ENCODE measurements around the gene DHX57.
"Not testable (repeated sequence)": the region's sequence is repeated elsewhere in the genome, so short reads cannot be mapped to it uniquely, and the experiment has no call there.

DHX57 gene

DNA sequence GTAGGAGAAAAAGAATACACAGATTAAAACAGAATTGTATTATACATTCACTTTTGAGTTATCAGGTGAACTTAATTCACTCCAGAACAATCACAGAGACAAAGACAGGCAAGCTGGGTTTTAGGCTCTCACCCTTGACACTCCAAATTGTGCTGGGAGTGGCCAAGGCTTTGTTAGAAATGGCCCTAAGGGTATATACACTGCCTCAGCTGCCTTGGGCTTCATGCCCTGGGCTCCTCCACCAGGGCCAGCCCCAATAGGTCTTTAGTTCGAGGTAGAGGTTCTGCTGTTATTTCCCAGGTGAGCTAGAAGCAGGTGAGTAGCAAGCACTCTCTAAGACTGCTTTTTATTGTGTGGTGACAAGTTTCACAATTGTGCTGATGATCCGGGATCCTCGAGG lies 77.8 kb downstream of the DHX57 start:
- DNase-seq (ENCODE audit: low read depth in 2 of 2) = no peak

DNA sequence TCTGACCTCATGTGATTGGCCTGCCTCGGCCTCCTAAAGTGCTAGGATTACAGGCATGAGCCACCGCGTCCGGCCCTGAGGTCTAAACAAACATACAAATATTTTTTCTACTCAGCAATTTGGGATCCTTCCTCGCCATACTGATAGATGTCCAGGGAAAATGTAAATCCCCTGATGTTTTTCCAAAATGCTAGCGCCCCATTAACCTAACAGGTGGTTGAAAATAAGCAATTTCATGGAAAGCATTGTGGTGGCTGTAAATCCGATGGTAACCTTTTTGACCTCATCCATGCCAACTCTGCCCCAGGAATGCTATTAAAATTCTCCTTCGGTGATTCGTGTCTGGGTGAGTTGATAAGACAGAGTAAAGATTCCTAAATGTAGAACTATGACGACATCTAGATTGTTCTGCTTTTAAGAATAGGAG lies 78.5 kb downstream of the DHX57 start:
- DNase-seq (ENCODE audit: low read depth in 2 of 2) = no peak

DNA sequence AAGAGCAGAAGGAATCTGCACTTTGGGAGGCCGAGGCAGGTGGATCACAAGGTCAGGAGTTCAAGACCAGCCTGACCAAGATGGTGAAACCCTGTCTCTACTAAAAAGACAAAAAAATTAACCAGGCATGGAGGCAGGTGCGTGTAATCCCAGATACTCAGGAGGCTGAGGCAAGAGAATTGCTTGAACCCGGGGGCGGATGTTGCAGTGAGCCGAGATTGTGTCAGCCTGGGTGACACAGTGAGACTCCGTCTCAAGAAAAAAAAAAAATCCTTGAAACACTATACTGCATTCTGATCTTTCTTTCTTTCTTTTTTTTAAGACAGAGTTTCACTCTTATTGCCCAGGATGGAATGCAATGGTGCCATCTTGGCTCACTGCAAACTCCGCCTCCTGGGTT lies 80.7 kb downstream of the DHX57 start:
- DNase-seq (ENCODE audit: low read depth in 2 of 2) = not testable (repeated sequence)

DNA sequence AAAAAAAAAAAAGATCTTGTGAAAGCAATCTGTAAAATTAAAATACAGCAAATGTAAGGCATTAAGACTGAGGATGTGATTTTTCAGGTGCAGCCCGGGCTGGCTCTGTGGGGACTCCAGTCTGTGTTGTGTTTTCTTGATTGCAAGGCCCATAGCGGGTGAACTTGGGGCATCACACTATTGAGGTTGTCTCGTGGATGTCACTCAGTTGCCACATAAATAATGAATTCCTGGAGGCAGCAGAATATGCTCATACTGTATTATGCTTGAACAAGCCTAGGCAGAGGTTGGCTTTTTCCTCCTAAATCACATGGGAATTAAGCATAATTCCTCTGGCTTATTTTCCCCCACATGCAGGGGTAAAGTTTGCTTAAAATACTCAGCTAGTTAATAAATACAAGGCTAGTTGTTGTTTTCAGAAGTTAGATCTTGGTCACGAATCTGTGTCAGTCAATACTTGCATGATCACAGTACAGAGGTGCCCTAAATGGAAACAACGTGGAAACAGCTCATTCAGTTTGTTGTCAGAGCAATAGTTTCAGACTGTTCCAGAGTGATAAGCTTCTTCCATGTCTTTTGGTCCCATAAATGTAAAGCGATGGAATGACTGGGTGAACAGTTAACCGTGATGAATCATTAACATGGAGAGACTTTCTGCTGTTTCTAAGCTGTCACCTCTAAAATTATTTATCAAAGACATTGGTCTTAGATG lies 81.3 kb downstream of the DHX57 start:
- no peak for DNase-seq (ENCODE audit: low read depth in 2 of 2)

DNA sequence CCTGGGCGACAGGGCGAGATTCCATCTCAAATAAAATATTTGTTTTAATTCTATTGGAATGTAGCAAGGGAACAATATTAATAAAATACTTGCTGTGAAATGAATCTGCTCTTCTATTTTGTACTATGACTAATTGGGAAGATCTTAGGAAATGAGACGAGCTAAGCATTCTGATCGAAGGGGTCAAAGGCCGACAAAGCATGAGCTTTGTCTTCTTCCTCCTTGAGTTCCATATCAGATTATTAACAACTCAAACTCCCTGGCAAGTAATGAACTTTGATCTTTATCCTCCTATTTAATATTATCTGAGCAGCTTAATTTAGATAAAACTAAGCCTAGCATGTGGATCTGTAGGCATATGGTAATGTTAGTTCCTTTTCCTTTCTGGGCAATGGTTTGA lies 82.2 kb downstream of the DHX57 start:
- DNase-seq (ENCODE audit: low read depth in 2 of 2) = no peak

DNA sequence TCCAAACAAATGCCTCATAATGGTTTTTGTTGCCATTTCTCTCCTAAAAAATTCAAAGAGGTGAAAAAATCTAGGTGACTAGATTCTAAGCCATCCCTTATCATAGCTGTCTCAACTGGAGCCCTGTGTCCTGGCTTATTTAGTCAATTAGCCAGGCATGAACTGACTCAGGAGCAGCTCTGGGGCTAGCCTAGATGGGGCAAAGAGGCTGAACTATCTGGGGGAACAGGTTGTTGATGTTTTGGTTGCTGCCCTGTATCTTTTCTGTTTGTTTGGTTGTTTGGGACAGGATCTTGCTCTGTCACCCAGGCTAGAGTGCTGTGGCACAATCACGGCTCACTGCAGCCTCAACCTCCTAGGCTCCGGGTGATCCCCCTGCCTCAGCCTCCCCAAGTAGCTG lies 83.0 kb downstream of the DHX57 start:
- DNase-seq (ENCODE audit: low read depth in 2 of 2) = no peak

DNA sequence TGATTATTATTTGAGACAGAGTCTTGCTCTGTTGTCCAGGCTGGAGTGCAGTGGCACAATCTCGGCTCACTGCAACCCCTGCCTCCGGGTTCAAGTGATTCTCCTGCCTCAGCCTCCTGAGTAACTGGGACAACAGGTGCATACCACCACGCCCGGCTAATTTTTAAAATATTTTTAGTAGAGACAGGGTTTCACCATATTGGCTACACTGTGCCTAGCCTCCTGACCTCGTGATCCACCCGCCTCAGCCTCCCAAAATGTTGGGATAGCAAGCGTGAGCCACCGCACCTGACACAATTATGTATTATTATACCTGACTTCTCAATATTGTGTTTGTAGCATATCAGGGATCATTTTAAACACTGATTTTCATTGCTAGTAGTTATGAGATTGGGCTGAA lies 83.4 kb downstream of the DHX57 start:
- DNase-seq (ENCODE audit: low read depth in 2 of 2) = not testable (repeated sequence)

DNA sequence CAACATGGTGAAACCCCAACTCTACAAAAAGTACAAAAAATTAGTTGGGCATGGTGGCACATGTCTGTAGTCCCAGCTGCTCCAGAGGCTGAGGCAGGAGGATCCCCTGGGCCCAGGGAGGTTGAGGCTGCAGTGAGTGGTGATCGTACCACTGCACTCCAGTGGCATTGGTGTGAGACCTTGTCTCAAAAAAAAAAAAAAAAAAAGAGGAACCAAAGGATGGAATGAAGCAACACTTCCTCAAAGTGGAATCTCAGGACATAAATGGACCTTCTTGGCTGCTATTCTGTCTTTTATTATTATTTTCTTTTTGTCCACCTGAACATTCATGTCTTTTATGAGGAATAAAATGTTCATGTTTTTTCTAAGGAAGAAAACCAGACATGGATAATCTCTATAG lies 84.0 kb downstream of the DHX57 start:
- DNase-seq (ENCODE audit: low read depth in 2 of 2) = no peak

DNA sequence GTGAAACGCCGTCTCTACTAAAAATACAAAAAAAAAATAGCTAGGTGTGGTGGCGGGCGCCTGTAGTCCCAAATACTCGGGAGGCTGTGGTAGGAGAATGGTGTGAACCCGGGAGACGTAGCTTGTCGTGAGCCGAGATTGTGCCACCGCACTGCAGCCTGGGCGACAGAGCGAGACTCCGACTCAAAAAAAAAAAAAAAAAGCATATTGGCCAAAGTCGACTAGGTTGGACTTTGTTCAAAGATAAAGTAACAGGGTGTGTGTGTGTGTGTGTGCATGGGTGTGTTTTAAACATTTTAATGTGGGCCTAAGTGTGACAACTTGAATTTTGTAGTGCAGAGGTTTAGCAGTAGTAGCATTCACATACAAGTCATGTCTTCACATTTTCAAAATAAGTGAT lies 86.0 kb downstream of the DHX57 start:
- no peak for DNase-seq (ENCODE audit: low read depth in 2 of 2)

DNA sequence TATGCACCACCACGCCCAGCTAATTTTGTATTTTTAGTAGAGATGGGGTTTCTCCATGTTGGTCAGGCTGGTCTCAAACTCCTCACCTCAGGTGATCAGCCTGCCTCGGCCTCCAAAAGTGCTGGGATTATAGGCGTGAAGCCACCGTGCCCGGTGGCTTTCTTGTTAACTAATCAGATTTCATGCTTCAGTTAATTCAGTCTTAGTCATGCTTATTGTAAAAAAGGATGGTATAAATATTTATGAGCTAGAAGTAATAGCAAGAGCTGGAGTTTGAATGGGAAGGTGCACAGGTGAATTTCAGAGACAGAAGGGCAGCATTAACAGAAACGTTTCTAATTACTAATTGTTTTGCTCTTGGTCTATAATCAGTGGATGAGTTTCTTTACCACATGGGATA lies 87.4 kb downstream of the DHX57 start:
- no peak for DNase-seq (ENCODE audit: low read depth in 2 of 2)

DNA sequence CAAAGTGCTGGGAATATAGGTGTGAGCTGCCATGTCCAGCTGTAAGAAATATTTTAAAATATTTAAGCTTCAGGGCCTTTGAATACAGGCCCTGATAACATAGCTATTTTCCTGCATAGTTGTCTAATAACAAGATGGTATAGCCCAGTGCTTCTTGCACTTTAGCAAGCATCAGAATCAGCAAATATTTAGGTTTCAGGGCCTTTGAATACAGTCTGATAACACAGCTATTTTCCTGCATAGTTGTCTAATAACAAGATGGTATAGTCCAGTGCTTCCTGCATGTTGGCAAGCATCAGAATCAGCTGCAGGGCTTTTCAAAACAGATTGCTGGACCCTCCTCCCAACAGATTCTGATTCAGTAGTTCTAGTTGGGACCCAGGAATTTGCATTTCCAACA lies 92.1 kb downstream of the DHX57 start:
- DNase-seq (ENCODE audit: low read depth in 2 of 2) = no peak

DNA sequence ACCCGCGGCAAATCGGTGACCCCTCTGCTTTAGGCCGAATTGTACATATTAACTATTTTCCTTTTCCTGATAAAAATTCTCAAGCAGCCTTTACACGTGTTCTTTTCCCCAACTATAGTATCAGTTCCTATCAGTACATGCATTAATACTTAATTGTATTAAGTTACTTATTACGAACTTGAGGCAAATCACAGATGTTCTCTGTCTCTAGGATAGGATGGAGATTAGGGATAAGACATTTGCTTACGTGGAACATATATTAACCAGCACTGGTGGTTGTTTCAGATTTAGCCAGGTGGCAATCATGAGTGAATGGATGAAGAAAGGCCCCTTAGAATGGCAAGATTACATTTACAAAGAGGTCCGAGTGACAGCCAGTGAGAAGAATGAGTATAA lies 97.0 kb downstream of the DHX57 start:
- DNase-seq (ENCODE audit: low read depth in 2 of 2) = no peak

DNA sequence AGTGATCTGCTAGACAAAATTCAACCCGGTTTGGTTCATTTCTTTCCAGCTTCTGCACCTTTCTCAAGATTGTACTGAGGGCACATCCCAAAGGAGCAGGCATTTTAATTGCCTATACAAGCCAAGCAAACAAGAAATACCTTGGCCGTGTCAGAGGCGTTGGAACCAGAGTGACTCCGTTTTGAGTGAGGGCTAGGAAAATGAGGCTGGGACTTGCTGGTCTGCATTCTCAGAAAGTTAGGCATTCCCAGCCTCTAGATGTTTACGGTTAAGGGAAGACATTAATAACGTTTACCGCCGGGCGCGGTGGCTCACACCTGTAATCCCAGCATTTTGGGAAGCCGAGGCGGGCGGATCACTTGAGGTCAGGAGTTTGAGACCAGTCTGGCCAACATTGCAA lies 99.2 kb downstream of the DHX57 start:
- no peak for DNase-seq (ENCODE audit: low read depth in 2 of 2)

DNA sequence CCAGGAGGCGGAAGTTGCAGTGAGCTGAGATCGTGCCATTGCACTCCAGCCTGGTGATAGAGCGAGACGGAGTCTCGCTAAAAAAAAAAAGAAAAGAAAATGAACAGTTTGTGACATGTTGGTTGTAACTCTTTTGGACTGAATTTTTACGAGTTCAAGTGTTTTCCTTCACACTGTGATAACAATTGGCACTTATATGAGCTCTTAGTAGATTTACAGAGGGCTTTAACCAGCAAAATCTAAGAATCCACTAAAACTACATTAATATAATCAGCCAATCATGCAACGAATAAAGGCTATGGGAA lies 99.9 kb downstream of the DHX57 start:
- no peak for DNase-seq (ENCODE audit: low read depth in 2 of 2)

DNA sequence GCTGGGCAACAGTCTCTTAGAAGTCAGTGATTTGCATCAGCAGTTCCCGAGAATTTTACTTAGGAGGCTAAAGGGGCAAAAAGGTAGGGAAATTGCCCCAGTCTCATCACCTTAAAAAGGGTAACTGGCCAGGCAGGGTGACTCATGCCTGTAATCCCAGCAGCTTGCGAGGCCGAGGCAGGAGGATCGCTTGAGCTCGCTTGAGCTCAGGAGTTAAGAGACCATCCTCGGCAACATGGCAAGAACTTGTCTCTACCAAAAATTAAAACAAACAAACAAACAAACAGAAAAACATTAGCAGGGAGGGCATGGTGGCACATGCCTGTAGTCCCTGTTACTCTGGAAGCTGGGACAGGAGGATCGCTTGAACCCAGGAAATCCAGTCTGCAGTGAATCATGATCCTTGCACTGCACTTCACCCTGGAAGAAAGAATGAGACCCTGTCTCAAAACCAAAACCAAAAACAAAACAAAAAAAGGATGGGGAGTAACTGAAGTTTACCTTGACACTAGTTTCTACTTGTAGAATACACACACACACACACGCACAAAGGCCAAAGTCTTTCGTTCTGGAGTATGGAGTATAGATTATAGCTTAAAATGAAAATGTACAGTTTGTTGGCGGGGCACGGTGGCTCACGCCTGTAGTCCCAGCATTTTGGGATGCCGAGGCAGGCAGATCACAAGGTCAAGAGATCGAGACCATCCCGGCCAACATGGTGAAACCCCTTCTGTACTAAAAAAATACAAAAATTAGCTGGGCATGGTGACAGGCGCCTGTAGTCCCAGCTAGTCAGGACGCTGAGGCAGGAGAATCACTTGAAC lies 100.4 kb downstream of the DHX57 start:
- no peak for DNase-seq (ENCODE audit: low read depth in 2 of 2)

DNA sequence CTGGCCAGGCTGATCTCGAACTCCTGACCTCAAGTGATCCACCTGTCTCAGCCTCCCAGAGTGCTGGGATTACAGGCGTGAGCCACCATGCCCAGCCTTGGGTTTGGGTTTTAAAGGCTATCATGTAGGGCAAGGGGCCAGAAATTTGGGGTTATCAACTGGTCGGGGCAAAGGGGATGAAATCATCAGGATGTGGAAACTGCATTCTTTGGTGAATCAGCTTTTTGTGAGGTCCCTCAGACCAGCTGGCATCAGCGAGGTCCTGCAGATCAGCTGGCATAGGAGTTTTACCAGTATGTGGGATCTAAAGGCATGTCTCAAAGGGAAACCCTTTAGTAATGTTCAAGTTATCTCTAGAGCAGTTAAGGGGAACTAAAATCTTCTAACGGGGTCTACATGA lies 104.1 kb downstream of the DHX57 start:
- DNase-seq (ENCODE audit: low read depth in 2 of 2) = no peak

DNA sequence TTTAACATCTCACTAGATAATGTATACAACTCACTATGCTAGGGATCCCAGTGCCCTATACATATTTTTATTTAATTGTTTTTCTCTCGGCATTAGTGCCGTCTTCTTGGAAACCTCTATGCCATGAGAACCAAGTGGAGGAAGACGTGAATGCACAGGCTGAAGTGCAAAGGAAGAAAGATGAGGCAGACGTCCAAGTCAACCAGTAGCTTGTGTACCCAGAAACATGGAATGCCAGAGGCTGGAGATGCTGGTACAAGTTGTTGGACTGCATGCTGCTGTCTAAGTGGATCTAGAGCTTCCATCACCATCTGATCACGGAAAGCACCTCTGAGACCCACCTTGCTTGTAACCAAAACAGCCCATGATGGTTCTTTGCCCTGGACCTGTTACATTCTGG lies 110.2 kb downstream of the DHX57 start:
- DNase-seq (ENCODE audit: low read depth in 2 of 2) = no peak

DNA sequence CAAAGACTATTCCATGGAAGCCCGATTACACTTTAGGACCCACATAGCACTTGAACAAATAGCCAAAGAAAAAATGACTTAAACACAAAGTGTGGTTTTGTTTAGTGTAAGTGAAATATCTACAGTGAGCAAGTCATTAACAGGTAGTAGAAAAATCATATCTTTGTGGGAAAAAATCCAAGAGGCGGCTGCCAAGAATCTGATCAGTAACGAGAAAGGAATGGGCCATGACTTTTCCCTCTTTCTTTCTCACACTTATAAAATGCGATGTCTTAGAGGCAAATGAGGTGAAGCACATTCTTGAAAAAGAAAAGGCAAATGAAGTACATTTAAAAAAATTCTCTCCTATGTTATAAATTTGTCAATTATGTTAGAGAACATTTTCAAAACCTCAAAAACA lies 110.6 kb downstream of the DHX57 start:
- DNase-seq (ENCODE audit: low read depth in 2 of 2) = no peak

DNA sequence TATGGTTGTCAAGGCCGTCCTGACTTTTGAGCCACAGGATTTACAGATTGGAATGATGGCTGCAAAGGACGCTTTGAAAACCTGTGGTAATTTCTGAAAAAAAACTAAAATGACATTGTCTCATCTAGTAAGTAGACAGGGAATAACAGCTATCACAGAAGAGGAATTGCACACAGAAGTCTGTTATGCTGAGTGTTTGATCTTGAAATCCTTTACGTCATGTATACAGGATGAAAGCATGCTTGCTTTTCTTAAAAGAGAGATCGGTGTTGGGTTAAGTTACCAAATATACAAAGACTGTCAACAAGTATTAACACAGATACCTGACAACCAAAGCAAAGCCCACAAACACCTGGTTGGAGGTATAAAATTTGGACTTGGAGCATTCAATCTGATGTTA lies 112.0 kb downstream of the DHX57 start:
- DNase-seq (ENCODE audit: low read depth in 2 of 2) = no peak

DNA sequence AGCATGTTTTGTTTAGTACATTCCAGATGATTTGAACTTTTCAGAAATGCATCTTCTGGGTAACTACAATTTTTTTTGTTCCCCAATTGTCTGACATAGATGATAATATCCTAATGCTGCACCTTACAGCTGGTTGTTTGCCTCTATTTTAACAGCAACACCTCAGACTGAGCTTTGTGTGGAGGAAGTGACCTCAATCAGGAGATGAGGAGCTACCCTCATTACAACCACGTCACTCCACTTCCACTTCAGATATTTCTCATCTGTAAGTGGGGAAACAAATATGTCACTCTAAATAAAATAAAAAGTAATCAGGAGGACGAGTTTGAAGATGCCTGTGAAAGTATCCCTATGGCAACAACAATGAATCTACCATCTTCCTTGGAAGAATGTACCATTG lies 112.5 kb downstream of the DHX57 start:
- no peak for DNase-seq (ENCODE audit: low read depth in 2 of 2)

DNA sequence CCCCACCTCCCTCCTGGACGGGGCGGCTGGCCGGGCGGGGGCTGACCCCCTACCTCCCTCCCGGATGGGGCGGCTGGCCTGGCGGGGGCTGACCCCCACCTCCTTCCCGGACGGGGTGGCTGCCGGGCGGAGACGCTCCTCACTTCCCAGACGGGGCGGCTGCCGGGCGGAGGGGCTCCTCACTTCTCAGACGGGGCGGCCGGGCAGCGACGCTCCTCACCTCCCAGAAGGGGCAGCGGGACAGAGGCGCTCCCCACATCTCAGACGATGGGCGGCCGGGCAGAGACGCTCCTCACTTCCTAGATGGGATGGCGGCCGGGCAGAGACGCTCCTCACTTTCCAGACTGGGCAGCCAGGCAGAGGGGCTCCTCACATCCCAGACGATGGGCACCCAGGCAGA lies 119.8 kb downstream of the DHX57 start:
- not testable (repeated sequence) for DNase-seq (ENCODE audit: low read depth in 2 of 2)

DNA sequence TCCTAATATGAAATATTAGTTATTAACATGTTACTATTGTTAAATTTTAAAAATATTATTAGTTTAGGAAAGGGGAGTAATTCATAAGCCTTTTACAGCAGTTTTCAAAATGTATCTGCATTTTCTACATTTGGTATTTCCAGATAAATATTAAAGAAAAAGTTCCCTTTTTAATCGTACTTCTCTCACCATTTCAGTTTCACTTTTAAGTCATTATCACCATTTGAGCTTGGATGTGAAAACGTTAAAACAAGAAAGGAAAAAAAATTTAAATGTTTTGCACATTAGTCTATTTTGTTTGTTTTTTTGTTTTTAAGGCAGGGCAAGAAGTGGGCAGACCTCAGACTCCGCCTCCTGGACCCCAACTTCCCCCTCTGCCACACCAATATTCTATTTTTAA lies 121.2 kb downstream of the DHX57 start:
- no peak for DNase-seq (ENCODE audit: low read depth in 2 of 2)

DNA sequence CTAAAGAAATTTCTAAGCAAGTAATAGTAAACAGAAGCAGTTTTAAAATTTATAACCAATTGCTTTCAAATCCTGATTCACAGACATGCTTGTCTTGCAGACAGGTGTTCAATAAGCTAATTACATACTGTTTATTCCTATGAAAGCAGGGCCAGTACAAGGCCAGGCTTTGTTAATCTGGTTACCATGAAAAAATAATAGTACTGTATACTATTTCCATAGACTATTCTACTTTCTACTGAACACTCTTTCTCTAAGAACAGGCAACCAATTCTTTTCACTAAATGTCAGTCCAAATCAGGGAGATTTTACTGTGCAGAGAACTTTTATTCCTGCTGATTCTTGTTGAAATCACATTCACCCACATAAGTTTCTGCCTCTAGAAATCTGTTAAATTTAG lies 121.7 kb downstream of the DHX57 start:
- DNase-seq (ENCODE audit: low read depth in 2 of 2) = no peak
